Body of pancreas (tissue), 4 donors: ENCODE results near the gene SNX13. TPM values are rescaled to one million over a fixed set of nuclear protein-coding genes. Genes with fewer than 3 reads are reported as not detected.

Experiments
- ATAC-seq: fragments of 150-250 bp; one replicate; pipeline ENCODE4 v1.9.1; 2016
- DNase-seq, 4 donors: peaks; one replicate each; pipeline ENCODE4 v3.0.0-alpha.2; 2019
- H3K27ac ChIP-seq, 4 donors: fragments of 200-600 bp; sonication (generic); 1 replicate in 3 of 4; 2 replicates in 1 of 4; pipeline versions ENCODE4 v1.5.1 to v1.6.1; 2016 to 2019; ENCODE audit warnings: mild to moderate bottlenecking in 1 of 4, mixed read lengths in 1 of 4, moderate library complexity in 1 of 4
- H3K27me3 ChIP-seq, 2 donors: fragments of 200-600 bp; sonication (generic); one replicate each; pipeline ENCODE4 v1.6.0; 2016; ENCODE audit warnings: mild to moderate bottlenecking in 1 of 2
- H3K36me3 ChIP-seq, 2 donors: fragments of 200-600 bp; sonication (generic); replicated peaks in 1 of 2; 2 replicates each; pipeline ENCODE4 v1.5.1; 2016; ENCODE audit warnings: low read depth in 2 of 2; ENCODE audit not compliant: insufficient read depth in 1 of 2
- H3K4me1 ChIP-seq: fragments of 200-600 bp; sonication (generic); one replicate; pipeline ENCODE4 v1.6.0; 2016
- H3K4me3 ChIP-seq, 2 donors: fragments of 200-600 bp; sonication (generic); 1 replicate in 1 of 2; 2 replicates in 1 of 2; pipeline ENCODE4 v1.5.1; 2016 to 2019
- H3K9me3 ChIP-seq, 3 donors: fragments of 200-600 bp; sonication (generic); 1 replicate in 2 of 3; 2 replicates in 1 of 3; pipeline ENCODE4 v1.5.1; 2016
- CTCF ChIP-seq, 7 experiments: fragments of 450-650 bp in 4 of 7; fragments of 200-600 bp in 3 of 7; sonication (generic) in 3 of 7; IDR thresholded peaks; one replicate each; pipeline ENCODE4 v1.5.1; 2016 to 2019; ENCODE audit warnings: antibody characterized with exemption in 7 of 7
- POLR2A ChIP-seq, 3 donors: fragments of 450-650 bp; IDR thresholded peaks; one replicate each; pipeline ENCODE4 v1.6.1; 2016; ENCODE audit warnings: antibody characterized with exemption in 3 of 3, mild to moderate bottlenecking in 2 of 3
- WGBS, 2 donors: methylation state at CpG; one replicate each; pipeline ENCODE4 v1.1.5; 2017; 5-methylcytosine and 5-hydroxymethylcytosine counted together
- intact Hi-C: fragments of 100-400 bp; cut with DNase I; formaldehyde crosslinking; loops from one replicate; pipeline ENCODE4 v1.15.1; 2023
- total RNA-seq, 2 donors: library from RNA; depleted of rRNA; stranded (reverse); fragments of >200 nt; gene quantifications; one replicate each; pipeline ENCODE4 v1.1.0, GENCODE V29; 2016

Gene SNX13
- total RNA-seq, 2 donors from 2014 or later = 23.1 to 61.0 TPM

DNA sequence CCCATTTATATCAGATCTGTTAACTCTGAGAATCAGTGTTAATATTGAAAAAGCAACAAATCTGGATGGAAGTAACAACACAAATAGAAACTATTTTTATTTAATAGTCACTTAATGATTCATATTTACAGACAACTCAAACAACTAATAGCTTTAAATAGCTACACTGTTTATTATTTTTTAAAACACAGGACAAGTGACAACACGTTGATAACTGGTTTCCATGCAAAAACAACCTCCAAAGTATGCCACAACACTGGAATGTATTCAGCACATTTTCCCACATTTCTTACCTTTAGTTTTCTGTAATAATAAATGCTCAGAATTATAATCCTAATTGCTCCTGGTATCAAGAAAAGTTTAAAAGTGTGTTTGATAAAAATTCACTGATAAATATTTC lies 4.0 kb downstream of the SNX13 start:
- Histone ChIP-seq H3K36me3 (no peaks in the 10 kb centered on the region), H3K27ac (no peak overlapping the region), H3K27me3 (no peaks in the 10 kb centered on the region), H3K4me1 (peaks cover 33% of the 10 kb centered on the region), H3K4me3 (no peak overlapping the region), H3K9me3 (no peaks in the 10 kb centered on the region)
- DNase-seq (no peak), ATAC-seq (no peak)
- TF ChIP-seq POLR2A (IDR thresholded peaks at IDR 0.05) (no peak), CTCF (IDR thresholded peaks at IDR 0.05) (no peak)
- WGBS, 2 donors = 55 to 56% methylated on average over 1 of the region's 1 CpG
- intact Hi-C loops = no loop called here

DNA sequence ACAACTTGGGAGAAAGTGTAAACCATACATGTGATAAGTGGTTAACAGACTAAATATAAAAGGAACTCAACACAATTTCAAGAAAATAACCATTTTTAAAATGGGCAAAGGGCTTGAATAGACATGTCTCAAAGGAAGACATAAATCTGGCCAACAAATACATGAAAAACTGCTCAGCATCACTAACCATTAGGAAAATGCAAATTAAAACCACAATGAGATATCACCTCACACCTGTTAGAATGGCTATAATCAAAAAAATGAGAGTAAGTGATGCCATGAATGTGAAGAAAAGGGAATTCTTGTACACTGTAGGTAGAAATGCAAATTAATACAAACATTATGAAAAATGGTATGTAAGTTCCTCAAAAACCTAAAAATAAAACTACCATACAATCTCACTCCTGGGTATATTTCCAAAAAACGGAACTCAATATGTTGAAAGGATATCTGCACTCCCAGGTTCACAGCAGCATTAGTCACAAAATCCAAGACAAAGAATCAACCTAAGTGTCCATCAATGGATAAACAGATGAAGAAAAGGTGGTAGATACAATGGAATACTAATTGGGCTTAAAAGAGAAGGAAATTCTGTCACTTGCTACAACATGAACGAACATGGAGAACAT lies 5.6 kb downstream of the SNX13 start:
- 66 to 82% methylated on average over 2 of the region's 2 CpGs for whole genome bisulfite sequencing, 2 donors
- Histone ChIP-seq H3K27ac (no peak overlapping the region), H3K4me3 (no peak overlapping the region), H3K27me3 (no peaks in the 10 kb centered on the region), H3K9me3 (no peaks in the 10 kb centered on the region), H3K4me1 (peaks cover 33% of the 10 kb centered on the region), H3K36me3 (no peaks in the 10 kb centered on the region)
- intact Hi-C loops = no loop called here
- TF ChIP-seq POLR2A (IDR thresholded peaks at IDR 0.05) (no peak), CTCF (IDR thresholded peaks at IDR 0.05) (no peak)
- ATAC-seq (no peak), DNase-seq (no peak)

DNA sequence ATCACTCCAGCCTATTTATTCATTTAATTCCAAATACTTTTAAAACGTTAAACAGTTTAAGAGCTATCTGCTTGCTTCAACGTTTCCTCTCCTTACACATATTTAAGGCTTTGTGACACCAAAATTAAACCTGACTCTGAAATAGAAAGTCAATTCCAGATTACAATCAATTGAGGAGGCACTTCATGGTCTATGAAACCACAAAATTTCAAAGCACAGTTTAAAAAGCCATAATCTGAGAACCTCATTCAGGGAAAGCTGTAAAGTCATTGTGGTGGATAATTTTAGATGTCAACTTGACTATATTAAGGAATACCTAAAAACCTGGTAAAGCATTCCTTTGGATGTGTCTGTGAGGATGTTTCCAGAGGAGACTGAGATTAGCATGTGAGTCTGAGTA lies 6.2 kb downstream of the SNX13 start:
- Histone ChIP-seq H3K36me3 (no peaks in the 10 kb centered on the region), H3K27ac (no peak overlapping the region), H3K27me3 (no peaks in the 10 kb centered on the region), H3K9me3 (no peaks in the 10 kb centered on the region), H3K4me3 (no peak overlapping the region), H3K4me1 (peaks cover 33% of the 10 kb centered on the region)
- TF ChIP-seq POLR2A (IDR thresholded peaks at IDR 0.05) (no peak), CTCF (IDR thresholded peaks at IDR 0.05) (no peak)
- WGBS, 2 donors = 34 to 36% methylated on average over 2 of the region's 2 CpGs
- DNase-seq = no peak
- intact Hi-C loops = no loop called here
- no peak for ATAC-seq

DNA sequence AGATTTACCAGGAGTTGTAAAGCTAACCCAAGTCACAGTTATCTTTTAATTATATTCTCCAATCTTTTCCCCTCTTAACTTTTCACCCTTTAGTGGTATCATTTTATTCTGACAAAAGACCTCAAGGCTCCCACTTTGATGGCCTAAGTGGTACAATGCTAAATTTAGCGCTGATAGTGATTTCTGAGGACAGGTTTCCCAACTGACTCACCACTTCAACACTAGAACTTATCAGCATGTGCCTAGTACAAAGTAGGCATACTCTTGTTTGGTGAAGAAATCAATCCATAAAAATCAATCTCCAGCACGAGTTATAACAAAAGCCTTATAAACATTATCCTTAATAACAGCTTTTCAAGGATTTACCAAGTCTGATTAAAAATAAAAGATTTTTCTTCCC lies 7.5 kb downstream of the SNX13 start:
- H3K27me3 ChIP-seq = no peaks in the 10 kb centered on the region
- no peak overlapping the region for H3K4me3 ChIP-seq
- H3K27ac ChIP-seq = no peak overlapping the region
- no peaks in the 10 kb centered on the region for H3K36me3 ChIP-seq
- DNase-seq (no peak), ATAC-seq (no peak)
- intact Hi-C loops = no loop called here
- WGBS, 2 donors = 20 to 32% methylated on average over 2 of the region's 2 CpGs
- TF ChIP-seq POLR2A (IDR thresholded peaks at IDR 0.05) = no peak
- TF ChIP-seq CTCF (IDR thresholded peaks at IDR 0.05) = no peak
- peaks cover 23% of the 10 kb centered on the region for H3K4me1 ChIP-seq
- no peaks in the 10 kb centered on the region for H3K9me3 ChIP-seq

GRCh38 chr7:17931069-17931468 lies 9.2 kb downstream of the SNX13 start:
- TF ChIP-seq CTCF (IDR thresholded peaks at IDR 0.05) (no peak), POLR2A (IDR thresholded peaks at IDR 0.05) (no peak)
- intact Hi-C loops = no loop called here
- ATAC-seq (no peak), DNase-seq (no peak)
- Histone ChIP-seq H3K4me3 (no peak overlapping the region), H3K4me1 (peaks cover 16% of the 10 kb centered on the region), H3K9me3 (no peaks in the 10 kb centered on the region), H3K27ac (no peak overlapping the region), H3K36me3 (no peaks in the 10 kb centered on the region), H3K27me3 (no peaks in the 10 kb centered on the region)
- 70 to 85% methylated on average over 1 of the region's 1 CpG for WGBS, 2 donors
